Tibial artery (tissue), 4 donors: ENCODE data around the gene VPS25.

ENCODE experiments used
- DNase-seq, 2 donors: peaks; one replicate each; pipeline ENCODE4 v3.0.0-alpha.2; 2019
- H3K27ac ChIP-seq, 2 donors: fragments of 200-600 bp; sonication (generic) in 1 of 2; 1 replicate in 1 of 2; 2 replicates in 1 of 2; pipeline ENCODE4 v1.5.1; 2018 to 2019; ENCODE audit warnings: mild to moderate bottlenecking in 1 of 2
- H3K27me3 ChIP-seq, 2 donors: fragments of 200-600 bp; sonication (generic) in 1 of 2; one replicate each; pipeline versions ENCODE4 v1.5.1 to v1.6.0; 2016 to 2019
- H3K36me3 ChIP-seq, 3 donors: fragments of 200-600 bp; sonication (generic) in 2 of 3; one replicate each; pipeline ENCODE4 v1.5.1; 2016 to 2019; ENCODE audit warnings: mild to moderate bottlenecking in 2 of 3
- H3K4me1 ChIP-seq, 4 donors: fragments of 200-600 bp; sonication (generic) in 2 of 4; 1 replicate in 3 of 4; 2 replicates in 1 of 4; pipeline ENCODE4 v1.5.1; 2016 to 2019
- H3K4me3 ChIP-seq, 2 donors: fragments of 200-600 bp; sonication (generic) in 1 of 2; 1 replicate in 1 of 2; 2 replicates in 1 of 2; pipeline ENCODE4 v1.5.1; 2018 to 2019; ENCODE audit warnings: mild to moderate bottlenecking in 2 of 2
- H3K9me3 ChIP-seq, 3 donors: fragments of 200-600 bp; sonication (generic) in 1 of 3; one replicate each; pipeline ENCODE4 v1.5.1; 2016 to 2019
- intact Hi-C: fragments of 100-400 bp; cut with DNase I; formaldehyde crosslinking; loops from one replicate; pipeline ENCODE4 v1.15.0; 2023; ENCODE audit warnings: low total_unique reads
- TF ChIP-seq, protein P1 (sequence below), 2 experiments: fragments of 200-600 bp in 1 of 2; fragments of 450-650 bp in 1 of 2; IDR thresholded peaks; one replicate each; pipeline ENCODE4 v1.5.1; 2017 to 2019; ENCODE audit warnings: antibody characterized with exemption in 2 of 2, mild to moderate bottlenecking in 1 of 2, moderate library complexity in 1 of 2

The VPS25 gene

DNA sequence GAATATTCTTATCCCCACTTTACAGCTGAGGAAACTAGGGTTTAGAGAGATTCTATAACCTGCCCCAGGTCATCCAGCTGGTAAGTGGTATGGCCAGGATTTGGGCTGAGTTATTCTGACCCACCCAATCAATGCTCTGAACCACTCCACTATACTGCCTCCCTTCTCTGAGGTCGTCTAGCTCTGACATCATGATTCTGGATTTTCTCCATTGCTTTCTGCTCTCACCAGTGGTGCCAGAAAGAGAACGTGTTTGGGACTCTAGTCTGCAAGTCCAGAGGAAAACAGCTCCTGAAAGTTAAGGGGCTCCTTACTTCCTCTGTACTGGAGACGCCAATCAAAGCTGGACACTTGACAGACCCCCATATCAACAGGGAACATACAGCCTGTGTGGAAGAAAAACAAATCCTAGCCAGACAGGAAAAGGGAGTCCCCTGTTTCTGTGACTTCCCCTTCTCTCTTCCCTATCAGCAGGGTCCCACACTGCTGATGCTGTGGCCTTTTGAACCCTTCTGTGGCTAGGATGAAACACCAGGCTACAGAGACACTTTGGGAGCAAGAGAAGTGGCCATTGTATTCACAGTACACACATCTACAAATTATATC is 22.4 kb upstream of the VPS25 start:
- H3K27me3 ChIP-seq = peaks cover 0 to 14% of the 10 kb centered on the region in 2 donors
- no peak for DNase-seq
- no peaks in the 10 kb centered on the region for H3K4me1 ChIP-seq
- peak overlapping the region in 1 of 2 donors; percentile 11 for H3K27ac ChIP-seq
- no peak overlapping the region for H3K4me3 ChIP-seq
- H3K36me3 ChIP-seq = no peaks in the 10 kb centered on the region
- intact Hi-C loops = no loop called here
- TF ChIP-seq, protein P1, sequence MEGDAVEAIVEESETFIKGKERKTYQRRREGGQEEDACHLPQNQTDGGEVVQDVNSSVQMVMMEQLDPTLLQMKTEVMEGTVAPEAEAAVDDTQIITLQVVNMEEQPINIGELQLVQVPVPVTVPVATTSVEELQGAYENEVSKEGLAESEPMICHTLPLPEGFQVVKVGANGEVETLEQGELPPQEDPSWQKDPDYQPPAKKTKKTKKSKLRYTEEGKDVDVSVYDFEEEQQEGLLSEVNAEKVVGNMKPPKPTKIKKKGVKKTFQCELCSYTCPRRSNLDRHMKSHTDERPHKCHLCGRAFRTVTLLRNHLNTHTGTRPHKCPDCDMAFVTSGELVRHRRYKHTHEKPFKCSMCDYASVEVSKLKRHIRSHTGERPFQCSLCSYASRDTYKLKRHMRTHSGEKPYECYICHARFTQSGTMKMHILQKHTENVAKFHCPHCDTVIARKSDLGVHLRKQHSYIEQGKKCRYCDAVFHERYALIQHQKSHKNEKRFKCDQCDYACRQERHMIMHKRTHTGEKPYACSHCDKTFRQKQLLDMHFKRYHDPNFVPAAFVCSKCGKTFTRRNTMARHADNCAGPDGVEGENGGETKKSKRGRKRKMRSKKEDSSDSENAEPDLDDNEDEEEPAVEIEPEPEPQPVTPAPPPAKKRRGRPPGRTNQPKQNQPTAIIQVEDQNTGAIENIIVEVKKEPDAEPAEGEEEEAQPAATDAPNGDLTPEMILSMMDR (IDR thresholded peaks at IDR 0.05) = no peak
- no peaks in the 10 kb centered on the region for H3K9me3 ChIP-seq

DNA sequence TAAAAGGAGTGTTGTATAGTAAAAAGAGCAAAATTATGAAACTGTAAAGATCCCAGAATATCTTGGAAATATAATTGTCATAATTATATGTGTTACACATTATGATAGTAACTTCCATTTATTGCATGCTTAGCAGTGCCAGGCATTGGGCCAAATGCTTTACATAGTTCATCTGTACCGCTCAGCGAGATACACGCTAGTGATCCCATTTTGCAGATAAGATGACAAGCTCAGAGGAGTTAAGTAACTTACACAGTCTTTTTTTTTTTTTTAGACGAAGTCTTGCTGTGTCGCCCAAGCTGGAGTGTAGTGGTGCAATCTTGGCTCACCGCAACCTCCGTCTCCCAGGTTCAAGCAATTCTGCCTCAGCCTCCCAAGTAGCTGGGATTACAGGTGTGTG is 21.6 kb upstream of the VPS25 start:
- no peak overlapping the region for H3K4me3 ChIP-seq
- H3K27ac ChIP-seq = no peak overlapping the region
- no peaks in the 10 kb centered on the region for H3K4me1 ChIP-seq
- no peaks in the 10 kb centered on the region for H3K9me3 ChIP-seq
- intact Hi-C loops = no loop called here
- peaks cover 0 to 20% of the 10 kb centered on the region in 2 donors for H3K27me3 ChIP-seq
- no peaks in the 10 kb centered on the region for H3K36me3 ChIP-seq
- DNase-seq = no peak
- TF ChIP-seq, protein P1 (IDR thresholded peaks at IDR 0.05) = no peak

- Histone ChIP-seq H3K27me3 (peaks cover 0 to 21% of the 10 kb centered on the region in 2 donors), H3K4me1 (no peaks in the 10 kb centered on the region), H3K9me3 (no peaks in the 10 kb centered on the region), H3K36me3 (no peaks in the 10 kb centered on the region), H3K4me3 (no peak overlapping the region), H3K27ac (no peak overlapping the region)
- peak; percentile 84 to 92 for DNase-seq
- intact Hi-C loops = no loop called here
- TF ChIP-seq, protein P1 (IDR thresholded peaks at IDR 0.05) = no peak
These were observed 18.5 kb upstream of the VPS25 start for GRCh38 chr17:42754782-42755181.

- Histone ChIP-seq H3K27me3 (peaks cover 0 to 43% of the 10 kb centered on the region in 2 donors), H3K4me3 (peak overlapping the region in 1 of 2 donors; percentile 58), H3K27ac (no peak overlapping the region), H3K36me3 (no peaks in the 10 kb centered on the region), H3K9me3 (no peaks in the 10 kb centered on the region), H3K4me1 (peaks cover 4 to 18% (median 14%) of the 10 kb centered on the region in 4 donors)
- intact Hi-C loops = loop anchor here (5.0 to 10.0 kb wide), 2 partner anchors 43 to 175 kb away; no protein-coding TSS in a partner anchor
- TF ChIP-seq, protein P1 (IDR thresholded peaks at IDR 0.05) = no peak
- no peak for DNase-seq
These were observed 13.1 kb upstream of the VPS25 start for GRCh38 chr17:42759982-42760651.

DNA sequence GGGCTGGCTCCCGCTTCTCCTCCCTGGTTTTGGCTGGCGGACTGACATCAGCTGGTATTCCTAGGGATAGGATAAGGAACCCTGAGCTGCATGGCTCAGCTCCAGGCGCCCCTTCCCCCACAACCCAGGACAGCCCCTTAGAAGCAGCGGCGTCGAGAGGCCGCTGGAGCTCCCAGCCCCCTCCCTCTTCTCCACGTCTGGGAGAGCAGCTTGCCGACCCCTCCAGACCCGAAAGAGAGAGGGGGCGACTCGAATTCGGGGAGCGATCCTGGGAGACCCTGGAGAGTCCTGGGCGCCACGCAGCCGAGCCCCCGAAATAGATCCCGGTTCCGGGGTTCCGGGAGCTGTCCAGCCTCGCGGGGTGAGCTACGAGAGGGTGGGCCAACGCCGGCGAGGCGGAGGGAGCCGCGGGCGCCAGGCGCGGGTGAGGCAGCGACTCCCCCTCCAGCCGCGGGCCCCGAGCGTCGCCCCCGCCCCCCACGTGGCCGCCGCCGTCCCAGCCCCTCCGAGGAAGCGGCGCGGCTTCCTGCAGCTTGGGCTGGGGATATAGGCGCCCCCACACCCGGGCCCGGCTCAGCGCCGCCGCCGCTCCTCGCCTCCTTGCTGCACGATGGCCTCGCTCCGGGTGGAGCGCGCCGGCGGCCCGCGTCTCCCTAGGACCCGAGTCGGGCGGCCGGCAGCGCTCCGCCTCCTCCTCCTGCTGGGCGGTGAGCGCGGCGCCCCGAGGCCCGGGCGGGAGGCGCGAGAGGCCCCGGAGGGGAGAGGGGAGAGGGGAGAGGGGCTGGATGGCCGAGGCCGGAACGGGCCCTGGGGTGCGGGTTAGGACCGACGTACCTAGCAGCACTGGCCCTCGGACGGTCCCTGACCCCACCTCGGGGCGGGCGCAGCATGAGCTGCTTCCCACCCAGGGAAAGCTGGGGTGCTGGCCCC is 12.3 kb upstream of the VPS25 start, which contains the start of gene RAMP2:
TSS of gene RAMP2 (plus strand) at position 576 of the 930 bp plus-strand sequence. CDS start at position 611, 35 bp downstream.
- intact Hi-C loops = loop anchor here (5.0 to 10.0 kb wide), 2 partner anchors 44 to 176 kb away; no protein-coding TSS in a partner anchor
- Histone ChIP-seq H3K4me1 (peaks cover 4 to 18% (median 14%) of the 10 kb centered on the region in 4 donors), H3K27me3 (peaks cover 0 to 42% of the 10 kb centered on the region in 2 donors), H3K27ac (peak within 1 kb of the TSS; percentile 17 to 45), H3K4me3 (peak within 1 kb of the TSS; percentile 47 to 58), H3K9me3 (no peaks in the 10 kb centered on the region), H3K36me3 (no peaks in the 10 kb centered on the region)
- TF ChIP-seq, protein P1 (IDR thresholded peaks at IDR 0.05) = no peak
- DNase-seq = no peak
